ENCODE data around the gene GRM8.

Gene GRM8

GRCh38 chr7:127189886-127190285 is 62.9 kb downstream of the GRM8 start:
- TF ChIP-seq EGR1 (IDR thresholded peaks at IDR 0.05): no peak

- TF ChIP-seq CEBPB (IDR thresholded peaks at IDR 0.05) (no peak), REST (IDR thresholded peaks at IDR 0.05; ENCODE audit: low read depth) (no peak), EGR1 (IDR thresholded peaks at IDR 0.05) (no peak), EP300 (IDR thresholded peaks at IDR 0.05; ENCODE audit: borderline replicate concordance) (no peak), ZBTB7A (IDR thresholded peaks at IDR 0.05; ENCODE audit: low read depth) (no peak), RAD21 (IDR thresholded peaks at IDR 0.05; ENCODE audit: low read depth) (no peak), TEAD4 (IDR thresholded peaks at IDR 0.05) (no peak), TCF12 (IDR thresholded peaks at IDR 0.05; ENCODE audit: low read depth) (no peak), FOXM1 (IDR thresholded peaks at IDR 0.05; ENCODE audit: borderline replicate concordance, low read depth) (no peak), TAF1 (IDR thresholded peaks at IDR 0.05; ENCODE audit: low read depth) (no peak), MAX (IDR thresholded peaks at IDR 0.05) (no peak), NFIC (IDR thresholded peaks at IDR 0.05) (no peak), CREB1 (IDR thresholded peaks at IDR 0.05; ENCODE audit: low read depth) (no peak), YY1 (IDR thresholded peaks at IDR 0.05; ENCODE audit: low read depth) (no peak)
- TF ChIP-seq, protein P1, sequence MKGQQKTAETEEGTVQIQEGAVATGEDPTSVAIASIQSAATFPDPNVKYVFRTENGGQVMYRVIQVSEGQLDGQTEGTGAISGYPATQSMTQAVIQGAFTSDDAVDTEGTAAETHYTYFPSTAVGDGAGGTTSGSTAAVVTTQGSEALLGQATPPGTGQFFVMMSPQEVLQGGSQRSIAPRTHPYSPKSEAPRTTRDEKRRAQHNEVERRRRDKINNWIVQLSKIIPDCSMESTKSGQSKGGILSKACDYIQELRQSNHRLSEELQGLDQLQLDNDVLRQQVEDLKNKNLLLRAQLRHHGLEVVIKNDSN (IDR thresholded peaks at IDR 0.05): no peak
Measured at GRCh38 chr7:127189074-127189473, 63.7 kb downstream of the GRM8 start.

GRCh38 chr7:127187740-127188139 is 65.0 kb downstream of the GRM8 start:
- TF ChIP-seq TAF1 (IDR thresholded peaks at IDR 0.05; ENCODE audit: low read depth) (no peak), NFIC (IDR thresholded peaks at IDR 0.05) (no peak), TCF12 (IDR thresholded peaks at IDR 0.05; ENCODE audit: low read depth) (no peak), RAD21 (IDR thresholded peaks at IDR 0.05; ENCODE audit: low read depth) (no peak), CEBPB (IDR thresholded peaks at IDR 0.05) (no peak), MAX (IDR thresholded peaks at IDR 0.05) (no peak), EP300 (IDR thresholded peaks at IDR 0.05; ENCODE audit: borderline replicate concordance) (no peak), CREB1 (IDR thresholded peaks at IDR 0.05; ENCODE audit: low read depth) (no peak), EGR1 (IDR thresholded peaks at IDR 0.05) (no peak), ZBTB7A (IDR thresholded peaks at IDR 0.05; ENCODE audit: low read depth) (no peak), REST (IDR thresholded peaks at IDR 0.05; ENCODE audit: low read depth) (no peak), YY1 (IDR thresholded peaks at IDR 0.05; ENCODE audit: low read depth) (no peak), TEAD4 (IDR thresholded peaks at IDR 0.05) (no peak), FOXM1 (IDR thresholded peaks at IDR 0.05; ENCODE audit: borderline replicate concordance, low read depth) (no peak)
- TF ChIP-seq, protein P1 (IDR thresholded peaks at IDR 0.05): no peak

DNA sequence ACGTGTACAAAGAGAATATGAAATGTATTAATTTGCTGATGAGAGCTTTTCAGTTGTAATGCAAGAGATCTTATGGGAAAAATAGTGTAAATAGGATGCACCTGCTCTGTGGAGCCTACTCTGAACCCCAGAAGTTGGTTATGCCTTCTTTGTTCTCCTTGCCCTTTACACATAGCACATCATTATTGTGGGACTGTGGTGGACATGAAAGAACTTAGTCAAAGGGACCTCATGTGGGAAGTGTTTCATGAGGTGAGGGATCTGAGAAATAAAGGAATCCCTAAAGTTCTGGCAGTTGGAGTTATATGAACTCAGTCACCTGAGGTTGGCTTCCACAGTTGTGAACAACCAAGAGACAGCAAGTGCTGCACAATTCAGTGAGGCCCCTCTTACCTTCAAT is 66.1 kb downstream of the GRM8 start:
- TF ChIP-seq TEAD4 (IDR thresholded peaks at IDR 0.05) (no peak), FOXM1 (IDR thresholded peaks at IDR 0.05; ENCODE audit: borderline replicate concordance, low read depth) (no peak), EP300 (IDR thresholded peaks at IDR 0.05; ENCODE audit: borderline replicate concordance) (no peak), NFIC (IDR thresholded peaks at IDR 0.05) (no peak), TCF12 (IDR thresholded peaks at IDR 0.05; ENCODE audit: low read depth) (no peak), CREB1 (IDR thresholded peaks at IDR 0.05; ENCODE audit: low read depth) (no peak)
- TF ChIP-seq, protein P1 (IDR thresholded peaks at IDR 0.05): no peak

GRCh38 chr7:127177156-127177555 is 75.6 kb downstream of the GRM8 start:
- TF ChIP-seq RAD21 (IDR thresholded peaks at IDR 0.05; ENCODE audit: low read depth) (no peak), REST (IDR thresholded peaks at IDR 0.05; ENCODE audit: low read depth) (no peak), TEAD4 (IDR thresholded peaks at IDR 0.05) (no peak), ZBTB7A (IDR thresholded peaks at IDR 0.05; ENCODE audit: low read depth) (no peak), CEBPB (IDR thresholded peaks at IDR 0.05) (no peak), CREB1 (IDR thresholded peaks at IDR 0.05; ENCODE audit: low read depth) (no peak), TCF12 (IDR thresholded peaks at IDR 0.05; ENCODE audit: low read depth) (no peak), TAF1 (IDR thresholded peaks at IDR 0.05; ENCODE audit: low read depth) (no peak), YY1 (IDR thresholded peaks at IDR 0.05; ENCODE audit: low read depth) (no peak), MAX (IDR thresholded peaks at IDR 0.05) (no peak), EGR1 (IDR thresholded peaks at IDR 0.05) (no peak), NFIC (IDR thresholded peaks at IDR 0.05) (no peak), FOXM1 (IDR thresholded peaks at IDR 0.05; ENCODE audit: borderline replicate concordance, low read depth) (no peak), EP300 (IDR thresholded peaks at IDR 0.05; ENCODE audit: borderline replicate concordance) (no peak)
- TF ChIP-seq, protein P1 (IDR thresholded peaks at IDR 0.05): no peak

All from Ishikawa (cell line).